HepG2 (cell line): ENCODE data around the gene TCOF1. TPM values are rescaled to one million over a fixed set of nuclear protein-coding genes. Genes with fewer than 3 reads are reported as not detected.

Source experiments
- CCDC6 ChIP-seq: sonication (generic); formaldehyde crosslinking; IDR thresholded peaks from 2 replicates; pipeline ENCODE4 v1.8.1; 2022; ENCODE audit warnings: mild to moderate bottlenecking, missing genetic modification reagents, moderate library complexity
- ETV5 ChIP-seq: IDR thresholded peaks from 2 replicates; pipeline ENCODE4 v1.6.1; 2018; ENCODE audit warnings: missing biosample characterization, missing genetic modification reagents, inconsistent platforms, borderline replicate concordance
- IKZF4 ChIP-seq: sonication (generic); formaldehyde crosslinking; IDR thresholded peaks from 2 replicates; pipeline ENCODE4 v1.5.1; 2020; ENCODE audit warnings: borderline replicate concordance, mild to moderate bottlenecking, low read depth, missing genetic modification reagents; ENCODE audit errors: not compliant biosample characterization
- ZBTB2 ChIP-seq: sonication (generic); formaldehyde crosslinking; IDR thresholded peaks from 2 replicates; pipeline ENCODE4 v1.8.0; 2022; ENCODE audit warnings: low read depth, missing genetic modification reagents
- polyA plus RNA-seq, 8 experiments: library from polyadenylated mRNA; depleted of rRNA in 3 of 8; stranded (reverse) in 7 of 8; unstranded in 1 of 8; fragments of >200 nt; fragmentation: Illumina TruSeq in 4 of 8; extraction: Trizol in 4 of 8; gene quantifications; 2 replicates each; pipeline versions ENCODE4 v1.2.1 to v1.2.3, GENCODE V29; 2011 to 2016; ENCODE audit warnings: low read depth in 4 of 8, missing spikeins in 1 of 8, mixed read lengths in 1 of 8; ENCODE audit not compliant: insufficient read depth in 1 of 8
- total RNA-seq, 5 experiments: library from RNA; depleted of rRNA; stranded (reverse); fragments of >200 nt; fragmentation: Illumina TruSeq; extraction: Trizol; gene quantifications; 2 replicates each; pipeline ENCODE4 v1.2.3, GENCODE V29; 2016; ENCODE audit warnings: low read depth in 1 of 5
- TF ChIP-seq, protein P1 (sequence below): sonication (generic); formaldehyde crosslinking; IDR thresholded peaks from 2 replicates; pipeline ENCODE4; 2020; ENCODE audit warnings: missing genetic modification reagents, mild to moderate bottlenecking, borderline replicate concordance

The TCOF1 gene
- total and polyA plus RNA-seq, 2 of the 13 experiments (the other 11 are each of a cell fraction or from before 2014, with no cell fraction given): 10.1 to 41.6 TPM

DNA sequence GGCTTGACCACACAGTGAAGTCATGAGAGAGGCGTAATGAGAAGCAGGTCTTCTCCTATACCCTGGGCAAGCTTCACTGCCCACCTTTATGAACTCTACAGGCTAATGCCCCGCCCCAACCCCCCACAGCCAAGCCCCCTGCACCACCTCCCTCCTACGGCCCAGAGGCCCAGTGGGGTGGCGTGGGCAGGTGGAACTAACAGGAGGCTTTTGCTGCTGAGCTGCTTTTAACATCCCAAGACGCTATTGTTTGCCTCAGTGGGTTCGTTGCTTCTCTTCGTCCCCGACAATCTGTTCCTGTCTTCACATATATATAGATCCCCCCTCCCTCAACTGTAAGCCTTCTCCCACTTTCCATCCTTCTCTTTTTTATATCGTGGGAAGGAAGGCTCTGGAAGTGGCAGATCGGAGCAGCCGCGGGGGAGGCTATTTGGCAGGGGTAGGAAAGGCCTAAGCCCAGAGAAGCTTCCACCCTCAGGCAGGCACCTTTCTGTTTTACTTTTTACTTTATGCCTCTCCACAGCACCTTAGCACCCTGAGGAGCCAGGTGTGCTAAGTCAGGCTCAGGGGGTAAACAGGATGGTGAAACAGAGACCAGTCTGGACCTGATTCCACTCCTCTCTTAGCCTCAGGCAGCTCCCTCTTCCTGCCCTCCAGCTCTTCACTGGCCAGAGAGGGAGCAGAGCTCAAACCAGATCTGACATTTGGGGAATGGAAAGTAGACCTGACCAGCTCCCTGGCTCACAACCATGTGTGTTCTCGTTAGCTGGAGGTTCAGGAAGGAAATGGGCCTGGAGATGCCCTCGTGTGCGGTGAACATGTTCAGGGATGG, 28.7 kb downstream of the TCOF1 start (continued):
- no peak for TF ChIP-seq CCDC6 (CRISPR knock-in tag)
- no peak for TF ChIP-seq ETV5 (CRISPR knock-in tag)
- TF ChIP-seq, protein P1, sequence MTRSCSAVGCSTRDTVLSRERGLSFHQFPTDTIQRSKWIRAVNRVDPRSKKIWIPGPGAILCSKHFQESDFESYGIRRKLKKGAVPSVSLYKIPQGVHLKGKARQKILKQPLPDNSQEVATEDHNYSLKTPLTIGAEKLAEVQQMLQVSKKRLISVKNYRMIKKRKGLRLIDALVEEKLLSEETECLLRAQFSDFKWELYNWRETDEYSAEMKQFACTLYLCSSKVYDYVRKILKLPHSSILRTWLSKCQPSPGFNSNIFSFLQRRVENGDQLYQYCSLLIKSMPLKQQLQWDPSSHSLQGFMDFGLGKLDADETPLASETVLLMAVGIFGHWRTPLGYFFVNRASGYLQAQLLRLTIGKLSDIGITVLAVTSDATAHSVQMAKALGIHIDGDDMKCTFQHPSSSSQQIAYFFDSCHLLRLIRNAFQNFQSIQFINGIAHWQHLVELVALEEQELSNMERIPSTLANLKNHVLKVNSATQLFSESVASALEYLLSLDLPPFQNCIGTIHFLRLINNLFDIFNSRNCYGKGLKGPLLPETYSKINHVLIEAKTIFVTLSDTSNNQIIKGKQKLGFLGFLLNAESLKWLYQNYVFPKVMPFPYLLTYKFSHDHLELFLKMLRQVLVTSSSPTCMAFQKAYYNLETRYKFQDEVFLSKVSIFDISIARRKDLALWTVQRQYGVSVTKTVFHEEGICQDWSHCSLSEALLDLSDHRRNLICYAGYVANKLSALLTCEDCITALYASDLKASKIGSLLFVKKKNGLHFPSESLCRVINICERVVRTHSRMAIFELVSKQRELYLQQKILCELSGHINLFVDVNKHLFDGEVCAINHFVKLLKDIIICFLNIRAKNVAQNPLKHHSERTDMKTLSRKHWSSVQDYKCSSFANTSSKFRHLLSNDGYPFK (CRISPR knock-in tag): no peak
- no peak for TF ChIP-seq ZBTB2 (CRISPR knock-in tag)
- no peak for TF ChIP-seq IKZF4 (CRISPR knock-in tag)
